HG02642 (cell line): Measurements from ENCODE around the gene GRHL3.

Source experiments
- ATAC-seq: cut with Tn5 transposase; IDR thresholded peaks from one replicate; pipeline ENCODE4 v1.9.1; 2021; ENCODE audit warnings: mild to moderate bottlenecking; ENCODE audit not compliant: unreplicated experiment, poor library complexity

The GRHL3 gene

DNA sequence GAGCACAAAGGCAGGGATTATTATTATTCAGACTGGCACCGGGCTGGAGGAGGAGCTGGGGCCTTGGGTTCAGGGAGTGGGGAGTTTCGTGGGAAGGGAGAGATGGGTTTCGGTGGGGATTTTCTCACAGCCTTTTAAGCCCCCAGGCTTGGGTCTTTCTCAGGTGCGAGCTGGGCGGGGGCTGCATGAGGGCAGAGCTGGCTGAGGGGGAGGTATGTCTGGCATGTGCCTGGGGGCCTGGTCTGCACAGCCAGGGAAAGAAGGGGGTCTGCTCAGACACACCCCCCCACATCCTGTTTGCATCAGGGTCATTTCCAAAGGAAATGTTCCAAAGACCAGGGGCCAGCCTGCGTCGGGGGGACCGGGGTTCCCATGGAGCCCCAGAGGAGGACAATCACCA is 21.6 kb downstream of the GRHL3 start:
- no peak for ATAC-seq

DNA sequence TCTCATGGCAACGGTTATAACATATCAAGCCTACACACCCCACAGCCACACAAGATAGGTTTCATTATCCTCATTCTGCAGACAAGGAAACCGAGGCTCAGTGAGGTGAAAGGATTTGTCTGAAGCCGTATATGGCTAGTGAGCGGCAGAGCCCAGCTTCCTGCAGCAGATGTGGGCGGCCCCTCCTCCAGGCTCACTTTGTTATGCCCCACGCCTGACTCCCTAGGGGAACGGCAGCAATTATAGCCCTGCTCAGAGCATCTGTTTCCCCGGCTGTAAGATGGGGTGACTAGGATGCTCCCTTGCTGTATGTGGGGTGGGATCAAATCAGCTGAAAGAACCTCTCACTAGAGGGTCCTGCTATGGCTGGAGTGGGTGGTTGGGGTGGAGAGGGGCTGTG is 22.1 kb downstream of the GRHL3 start:
- no peak for ATAC-seq

DNA sequence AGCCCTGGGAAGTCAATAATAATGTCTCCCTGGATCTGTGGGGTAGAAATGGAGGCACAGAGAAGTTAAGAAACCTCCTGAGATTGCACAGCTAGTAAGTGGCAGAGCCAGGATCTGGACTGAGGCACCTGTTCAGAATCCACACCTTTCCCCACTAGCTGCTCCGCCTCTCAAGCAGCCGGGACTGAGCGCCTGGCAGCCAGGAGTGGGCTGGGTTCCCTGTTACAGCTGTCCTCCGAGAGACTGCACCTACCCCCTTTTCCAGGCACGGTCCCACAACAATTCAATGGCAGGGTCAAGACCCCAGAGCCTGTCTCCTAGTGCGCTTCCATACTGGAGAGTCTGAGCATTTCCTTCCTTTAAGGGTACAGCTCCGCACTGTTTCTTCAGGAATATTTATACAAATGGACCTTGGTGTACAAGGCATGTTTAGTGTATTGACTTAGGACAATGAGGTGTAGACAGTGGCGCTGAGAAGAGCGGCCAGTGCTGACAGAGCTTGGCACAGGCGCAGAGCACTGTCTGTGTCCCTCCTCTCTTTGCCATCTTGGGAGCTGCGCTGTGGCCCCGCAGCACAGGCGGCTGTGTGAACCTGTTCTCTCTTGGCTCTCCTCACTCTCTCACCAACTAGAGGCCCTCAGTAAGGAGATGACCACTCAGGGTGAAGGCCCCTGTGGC is 24.4 kb downstream of the GRHL3 start:
- ATAC-seq = no peak

DNA sequence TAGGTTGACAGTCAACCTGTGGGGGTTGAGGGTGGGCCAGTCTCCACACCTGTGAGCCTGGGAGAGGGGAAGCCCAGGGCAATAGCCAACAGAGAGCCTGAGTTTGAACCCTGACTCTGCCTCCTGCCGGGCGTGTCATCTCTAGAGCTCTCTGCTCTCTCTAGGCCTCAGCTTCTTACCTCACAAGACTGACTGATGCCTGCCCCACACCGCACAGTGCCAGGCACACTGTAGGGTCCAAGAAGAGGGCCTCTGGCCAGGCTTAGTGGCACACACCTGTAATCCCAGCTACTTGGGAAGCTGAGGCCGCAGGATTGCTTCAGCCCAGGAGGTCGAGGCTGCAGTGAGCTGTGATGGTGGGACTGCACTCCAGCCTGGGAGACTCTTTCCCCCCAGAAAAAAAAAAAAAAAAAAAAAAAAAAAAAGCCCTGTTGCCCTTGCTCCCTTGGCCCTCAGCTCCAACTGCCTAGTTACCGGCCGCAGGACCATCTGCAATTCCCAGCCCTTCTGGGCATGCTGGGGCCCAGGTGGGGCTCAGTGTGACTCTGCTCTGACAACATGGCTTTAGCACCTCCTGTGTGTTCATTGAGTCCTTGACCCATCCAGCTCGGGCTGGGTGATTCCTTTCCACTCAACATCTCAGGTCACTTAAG is 25.1 kb downstream of the GRHL3 start:
- no peak for ATAC-seq

DNA sequence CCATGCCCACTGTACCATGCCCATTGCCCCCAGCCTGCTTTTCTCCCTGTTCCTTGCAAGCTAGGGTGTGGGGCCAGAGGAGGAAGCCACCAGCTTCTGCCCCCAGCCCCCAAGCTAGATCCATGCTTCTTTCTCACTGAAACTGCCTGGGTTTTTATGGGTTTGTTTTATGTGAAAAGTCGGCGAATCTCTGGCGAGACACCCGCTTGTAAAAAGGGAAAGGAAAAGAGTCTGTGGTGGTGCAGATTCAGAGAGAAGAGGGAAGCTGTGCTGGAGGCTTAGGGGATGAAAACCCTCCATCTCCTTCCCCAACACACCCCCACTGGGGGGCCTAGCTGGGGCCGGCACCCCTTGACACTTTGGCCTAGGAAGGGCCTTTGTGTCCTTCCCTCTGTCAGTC is 26.2 kb downstream of the GRHL3 start:
- ATAC-seq = no peak

DNA sequence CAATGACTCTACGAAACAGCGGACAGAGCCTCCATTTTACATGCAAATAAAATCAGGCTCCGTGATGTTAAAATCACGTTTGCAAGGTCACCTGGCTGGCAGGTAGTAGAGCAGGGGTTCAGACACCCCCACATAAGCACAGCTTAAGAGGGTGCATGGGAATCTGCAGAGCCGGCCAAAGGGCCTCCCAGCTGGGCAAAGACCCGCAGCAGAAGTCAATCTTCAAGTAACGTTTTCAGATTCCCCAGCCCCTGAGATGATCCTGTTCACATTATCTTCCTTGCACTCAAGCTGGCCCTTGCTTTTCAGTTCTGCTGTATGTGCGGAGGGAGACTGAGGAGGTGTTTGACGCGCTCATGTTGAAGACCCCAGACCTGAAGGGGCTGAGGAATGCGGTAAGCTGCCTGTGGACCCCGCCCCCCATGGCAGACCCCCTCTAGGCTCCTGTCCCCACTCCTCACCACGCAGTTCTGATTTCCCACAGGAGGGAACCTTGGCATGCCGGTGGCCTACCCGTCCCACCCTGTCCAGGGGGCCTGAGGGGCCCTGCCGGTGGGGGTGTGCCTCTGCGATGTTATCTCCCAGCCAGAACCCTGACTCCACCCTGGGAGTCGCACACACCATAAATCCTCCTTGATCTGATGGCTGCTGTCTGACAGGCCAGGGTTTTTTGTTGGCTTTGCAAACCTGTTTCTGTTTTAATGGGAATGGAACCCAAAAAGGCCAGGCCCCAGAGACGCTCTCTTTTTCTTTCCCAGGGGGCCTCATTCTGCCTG is 28.2 kb downstream of the GRHL3 start:
- ATAC-seq = no peak

DNA sequence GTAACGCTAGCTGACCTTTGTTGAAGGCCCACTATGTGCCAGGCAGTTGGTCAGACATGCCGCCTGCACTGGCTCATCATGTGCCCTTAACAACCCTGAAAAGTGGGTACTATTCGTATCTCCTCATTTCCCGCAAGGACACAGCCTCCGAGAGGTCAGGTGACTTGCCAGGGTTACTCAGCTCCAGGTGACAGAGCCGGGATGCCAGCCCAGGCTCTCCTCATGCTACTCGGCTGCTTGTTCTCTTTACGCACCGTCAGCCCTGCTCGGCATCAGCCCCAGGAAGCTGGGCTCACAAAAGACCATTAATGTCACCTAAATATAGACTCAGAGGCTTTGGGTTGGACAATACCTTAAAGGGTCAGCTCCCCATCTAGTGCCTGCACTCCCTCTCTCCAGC is 29.0 kb downstream of the GRHL3 start:
- no peak for ATAC-seq

DNA sequence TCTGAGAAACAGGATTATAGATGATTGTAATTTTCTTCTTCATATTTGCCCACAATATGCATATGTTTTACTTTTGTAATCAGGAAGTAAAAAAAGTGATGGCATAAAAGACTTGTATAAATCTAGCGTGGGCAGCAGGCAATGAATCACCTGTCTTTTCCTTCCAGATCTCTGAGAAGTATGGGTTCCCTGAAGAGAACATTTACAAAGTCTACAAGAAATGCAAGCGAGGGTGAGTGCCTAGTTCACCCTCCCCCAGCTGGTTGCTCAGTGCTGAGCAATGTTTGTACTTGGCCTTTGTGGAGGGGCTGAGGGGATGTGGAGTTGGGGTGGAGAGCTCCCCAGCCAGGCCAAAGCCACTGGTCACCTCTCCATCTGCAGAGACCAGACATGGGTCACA is 30.7 kb downstream of the GRHL3 start:
- no peak for ATAC-seq

DNA sequence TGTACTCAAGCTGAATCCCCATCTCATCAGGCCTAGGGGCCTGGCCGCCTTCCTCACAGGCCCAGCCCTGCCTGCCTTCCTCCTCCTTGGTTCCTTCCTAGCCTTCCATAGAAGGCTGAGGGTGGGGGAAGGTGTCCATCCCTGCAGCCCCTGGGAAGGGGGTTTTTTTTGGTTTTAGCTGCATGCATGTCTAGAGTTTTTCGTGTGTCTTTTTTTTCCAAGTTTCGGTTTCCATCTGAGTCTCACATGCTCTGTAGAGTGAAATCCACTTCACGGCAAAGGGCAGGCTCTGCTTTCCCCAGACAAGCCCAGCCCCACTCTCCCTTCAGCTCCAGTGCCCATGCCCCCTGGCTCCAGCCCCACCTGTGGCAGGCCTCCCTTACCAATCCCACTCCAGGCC is 32.1 kb downstream of the GRHL3 start:
- ATAC-seq = peak; percentile 46

DNA sequence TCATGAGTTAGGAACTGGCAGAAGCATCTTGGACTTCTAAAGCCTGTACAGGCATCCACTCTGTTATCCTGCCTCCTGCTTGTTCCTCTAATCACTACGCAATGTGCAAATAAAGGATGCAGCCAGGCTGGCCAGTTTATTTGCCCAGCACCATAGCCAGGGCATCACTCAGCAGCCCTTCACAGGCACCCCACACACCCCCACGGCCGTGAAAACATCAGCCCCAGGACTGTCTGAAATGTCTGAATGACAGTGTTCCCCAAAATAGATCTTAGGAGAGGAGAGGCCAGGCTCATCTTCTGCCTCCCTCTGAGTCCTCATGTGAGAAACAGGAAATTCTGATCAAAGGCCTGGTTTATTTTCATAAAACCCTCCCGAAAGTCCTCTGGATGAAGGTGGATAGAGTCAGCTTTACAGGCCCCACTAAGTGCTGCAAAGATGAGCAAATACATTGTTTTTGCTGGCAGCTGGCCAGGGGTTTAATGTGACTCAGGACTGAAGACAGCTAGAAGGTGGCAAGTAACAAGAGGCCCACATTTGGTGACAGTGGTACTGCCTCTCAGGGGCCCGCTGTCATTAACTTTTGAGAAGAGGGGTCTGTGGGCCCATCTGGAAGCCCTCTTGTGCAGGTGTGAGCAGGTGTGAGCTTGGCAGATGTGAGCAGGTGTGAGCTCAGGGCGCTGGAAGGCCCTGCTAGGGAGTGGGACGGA is 32.9 kb downstream of the GRHL3 start:
- ATAC-seq = no peak

DNA sequence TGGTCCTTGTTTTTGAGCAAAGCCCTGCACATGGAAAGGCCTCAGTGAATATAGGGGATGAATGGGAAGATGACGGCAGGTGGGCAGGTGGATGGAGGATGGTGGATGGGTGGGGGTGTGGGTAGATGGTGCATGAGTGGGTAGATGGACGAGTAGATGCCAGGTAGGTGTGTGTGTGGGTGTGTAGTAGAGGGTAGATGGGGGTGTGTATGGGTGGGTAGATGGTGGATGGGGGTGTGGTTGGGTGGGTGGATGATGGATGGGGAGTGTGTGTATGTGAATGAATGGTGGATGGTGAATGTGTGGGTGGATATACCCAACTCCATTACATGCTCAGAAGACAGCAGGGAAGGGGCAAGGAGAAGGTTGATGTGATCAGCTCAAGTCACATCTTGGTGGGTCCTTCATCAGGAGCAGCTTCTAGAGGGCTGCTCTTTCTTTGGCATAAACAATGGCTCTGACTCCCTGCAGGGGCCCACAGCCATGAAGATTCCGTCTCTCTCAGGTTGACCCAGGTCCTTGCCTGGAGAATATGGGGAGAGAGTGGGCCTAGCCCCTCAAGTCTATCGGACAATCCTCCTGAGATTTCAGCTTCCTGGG is 34.2 kb downstream of the GRHL3 start:
- ATAC-seq = no peak

DNA sequence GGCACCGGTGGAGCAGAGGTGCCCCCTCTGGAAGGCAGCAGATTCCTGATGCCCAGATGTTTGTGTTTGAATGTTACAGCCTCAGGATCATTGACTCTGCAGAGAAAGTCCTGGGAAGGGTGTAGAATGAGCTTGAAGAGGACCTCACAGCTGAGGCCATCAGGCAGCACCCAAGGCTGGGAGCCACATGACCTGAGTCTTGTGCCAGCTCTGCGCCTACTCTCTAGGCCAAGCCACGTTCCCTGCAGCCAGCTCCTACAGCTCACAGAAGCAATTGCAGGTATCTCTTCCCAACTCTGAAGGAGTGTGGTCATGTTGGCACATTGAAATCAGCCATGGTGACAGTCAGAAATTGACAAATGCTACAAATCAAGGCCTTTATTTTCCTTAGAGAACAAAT is 36.3 kb downstream of the GRHL3 start:
- ATAC-seq = no peak

DNA sequence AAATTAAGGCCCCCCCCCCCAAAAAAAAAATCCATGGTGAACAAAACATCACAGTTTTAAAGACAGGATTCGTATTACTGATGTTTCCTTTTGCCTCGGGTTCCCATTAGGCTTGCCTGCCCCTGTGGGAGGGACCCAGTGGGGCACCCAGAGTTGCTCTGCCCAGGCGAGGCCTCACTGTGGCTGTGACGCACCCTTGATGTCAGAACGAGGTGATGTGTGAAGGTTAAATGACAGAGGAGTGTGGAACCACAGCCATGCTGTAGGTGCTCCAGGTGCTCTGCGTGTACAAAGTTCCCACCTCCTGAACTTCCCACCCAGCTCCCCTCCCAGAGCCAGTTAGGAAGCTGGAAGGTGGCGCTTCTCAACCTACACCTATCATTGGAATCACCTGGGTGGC is 37.9 kb downstream of the GRHL3 start:
- ATAC-seq = no peak

DNA sequence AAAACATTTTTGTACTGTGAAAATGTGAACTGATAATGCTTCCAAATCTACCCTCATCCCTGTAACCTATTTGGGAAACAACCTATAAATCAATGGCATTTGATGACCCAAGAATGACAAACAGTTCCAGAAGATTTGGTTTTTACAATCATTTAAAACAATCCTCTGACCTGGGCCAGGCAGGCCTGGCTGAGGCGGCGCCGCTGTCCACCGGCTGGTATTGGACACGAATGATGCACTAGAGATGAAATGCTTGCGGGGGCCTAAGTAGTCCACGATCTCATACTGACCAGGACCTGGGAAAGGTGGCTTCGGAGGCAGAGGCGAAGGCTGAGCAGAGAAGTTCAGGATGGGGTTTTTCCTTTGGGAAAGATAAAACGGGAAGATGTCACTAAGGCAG is 41.5 kb downstream of the GRHL3 start:
- ATAC-seq = no peak

DNA sequence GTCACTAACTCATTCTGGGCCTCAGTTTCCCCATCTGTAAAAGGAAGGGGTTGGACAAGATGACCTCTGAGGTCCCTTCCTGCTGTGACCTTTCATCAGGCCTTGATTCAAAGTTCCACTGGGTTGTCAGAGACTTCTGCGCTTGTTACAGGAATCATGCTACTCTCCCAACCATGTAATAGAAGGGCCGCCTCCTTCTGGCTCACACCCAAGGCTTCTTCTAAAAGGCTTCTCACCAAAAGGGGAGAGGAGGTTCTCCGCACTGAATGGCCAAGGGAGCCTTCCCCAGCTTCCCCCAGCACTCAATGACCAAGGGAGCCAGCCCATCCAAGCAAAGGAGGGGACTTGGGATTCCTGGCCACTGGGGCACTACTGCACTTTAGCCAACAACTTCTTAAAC is 42.7 kb downstream of the GRHL3 start:
- ATAC-seq = no peak

DNA sequence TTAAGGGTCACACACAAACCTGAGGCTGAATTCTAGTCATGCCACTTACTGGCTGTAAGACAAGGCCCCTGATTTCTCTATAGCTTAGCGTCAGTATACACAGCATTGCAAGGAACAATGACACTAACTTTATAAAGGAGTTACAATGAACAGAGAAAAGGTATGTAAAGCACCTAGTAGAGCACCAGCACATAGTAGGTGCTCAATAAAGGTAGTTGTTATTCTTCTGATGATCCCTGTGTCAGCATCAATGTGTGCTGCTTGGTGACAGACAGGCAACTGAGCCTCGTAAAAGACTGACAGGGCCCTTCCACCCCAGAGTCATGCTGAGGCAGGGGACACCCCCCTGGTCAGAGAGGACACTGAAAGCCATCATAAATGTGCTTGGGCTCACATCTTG is 43.2 kb downstream of the GRHL3 start:
- ATAC-seq = no peak

DNA sequence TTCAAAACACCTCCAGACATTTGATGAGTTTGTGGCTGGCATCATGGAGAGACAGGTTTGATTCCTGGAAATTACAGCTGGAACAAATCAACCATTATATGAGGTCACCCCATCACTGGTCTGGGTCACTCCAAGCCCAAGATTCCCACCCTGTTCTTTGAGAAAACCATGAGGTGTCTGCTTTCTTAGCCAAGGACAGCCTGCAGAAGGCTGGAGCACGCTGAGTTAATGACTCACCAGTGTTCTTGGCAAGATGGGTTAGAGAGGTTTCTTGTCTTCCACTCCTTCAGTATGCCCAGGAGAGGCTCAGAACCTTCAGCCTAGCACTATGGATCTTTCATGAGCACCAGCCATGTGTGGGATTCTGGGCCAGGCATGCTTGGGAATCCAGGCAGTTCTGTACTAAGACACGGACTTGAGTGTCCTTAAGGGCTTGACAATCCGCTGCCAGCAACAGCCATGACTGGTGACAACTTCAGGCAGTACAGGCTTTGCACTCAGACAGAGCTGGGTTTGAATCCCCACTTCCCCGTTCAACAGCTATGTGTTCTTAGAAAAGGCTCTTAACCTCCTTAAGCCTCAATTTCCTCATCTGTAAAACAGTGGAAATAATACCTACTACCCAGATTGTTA is 43.9 kb downstream of the GRHL3 start:
- ATAC-seq = no peak

DNA sequence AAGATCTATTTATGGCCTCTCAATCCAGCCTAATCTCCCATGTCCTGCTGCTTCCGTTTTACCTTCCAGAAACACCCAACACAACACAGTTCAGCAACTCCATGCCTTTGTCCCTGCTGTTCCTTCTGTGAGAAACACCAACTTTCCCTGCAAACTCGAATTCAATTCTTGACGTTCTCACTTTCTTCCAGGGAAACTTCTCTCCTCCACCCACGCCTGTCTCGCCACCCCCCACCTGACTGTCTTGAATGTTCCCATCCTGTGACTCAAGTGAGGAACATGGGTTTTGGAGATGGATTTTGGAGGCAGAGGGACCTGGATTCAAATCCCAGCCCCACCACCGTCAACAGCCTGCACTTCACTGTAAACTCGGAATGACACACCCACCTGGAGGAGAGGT is 44.8 kb downstream of the GRHL3 start:
- no peak for ATAC-seq

DNA sequence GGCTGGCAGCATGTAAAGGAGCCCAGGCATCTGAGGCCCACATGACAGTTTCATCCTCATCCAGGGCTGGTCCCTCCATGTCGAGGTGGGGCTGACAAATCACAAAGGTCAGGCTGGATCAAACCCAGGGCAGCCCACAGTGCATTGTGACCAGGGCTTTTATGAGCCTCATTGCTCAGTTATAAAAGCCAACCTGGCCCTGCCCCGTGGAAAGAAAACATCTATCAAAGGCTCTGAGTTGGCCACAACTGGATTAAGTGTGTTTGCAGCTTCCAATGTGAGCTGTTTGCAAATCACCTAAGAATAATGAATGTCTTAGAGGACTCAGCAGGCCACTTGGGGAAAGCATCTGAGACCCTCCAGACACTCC is 45.4 kb downstream of the GRHL3 start:
- no peak for ATAC-seq

DNA sequence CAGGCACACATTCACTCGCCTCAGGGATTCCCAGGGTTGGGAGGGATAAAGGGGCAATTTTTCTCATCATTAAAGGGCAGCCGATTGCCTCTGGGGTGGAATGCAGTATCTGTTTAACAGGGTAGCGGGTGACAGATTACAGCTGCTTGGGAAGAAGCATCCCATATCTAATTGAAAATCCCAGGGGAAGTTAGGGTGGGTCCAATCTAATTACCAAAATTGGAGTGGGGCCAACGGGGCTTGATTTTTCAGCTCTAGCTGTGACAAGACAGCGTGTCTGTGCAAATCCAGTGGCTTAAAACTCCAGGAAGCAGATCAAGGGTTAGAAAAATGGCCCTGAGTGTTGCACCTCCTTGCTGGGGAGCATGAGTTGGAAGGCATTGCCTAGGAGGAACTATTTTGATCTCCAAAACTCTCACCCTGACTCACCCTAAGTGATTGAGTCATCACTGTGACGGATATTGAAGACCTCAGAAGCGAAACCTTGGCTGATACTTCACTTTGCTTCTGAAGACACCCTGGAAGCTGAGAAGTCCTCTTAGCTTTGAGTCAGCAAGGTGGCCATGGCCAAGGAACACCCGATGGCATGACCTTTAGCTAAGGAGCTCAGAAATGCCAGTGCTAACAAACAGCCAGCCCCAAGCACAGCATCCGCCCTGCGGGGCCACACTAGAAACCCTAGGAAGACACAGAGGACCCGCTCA is 46.0 kb downstream of the GRHL3 start:
- no peak for ATAC-seq
